Neural cell (in vitro differentiated cells): Measurements from ENCODE around the gene ATP2A1. TPM values are rescaled to one million over a fixed set of nuclear protein-coding genes. Genes with fewer than 3 reads are reported as not detected.

Experiments
- H2AFZ ChIP-seq: fragments of 200-600, 300-800 bp; sonication (generic), shearing (Covaris generic); 2 replicates; pipeline ENCODE4 v1.6.0; 2014; ENCODE audit warnings: low read depth, mild to moderate bottlenecking, antibody characterized with exemption, low read length, moderate library complexity
- H3F3A ChIP-seq: fragments of 200-600 bp; shearing (Covaris generic); 2 replicates; pipeline ENCODE4 v1.6.1; 2016; ENCODE audit warnings: mild to moderate bottlenecking, moderate library complexity, mixed read lengths, antibody characterized with exemption, low read length; ENCODE audit not compliant: insufficient read depth, poor library complexity, severe bottlenecking
- H3K27ac ChIP-seq: fragments of 200-600, 300-800 bp; sonication (generic), shearing (Covaris generic); 2 replicates; pipeline ENCODE4 v1.5.1; 2014; ENCODE audit warnings: mild to moderate bottlenecking, low read length, moderate library complexity
- H3K27me3 ChIP-seq: fragments of 300-800, 200-600 bp; sonication (generic), shearing (Covaris generic); 2 replicates; pipeline ENCODE4 v1.6.0; 2014; ENCODE audit warnings: mild to moderate bottlenecking, low read depth, low read length, moderate library complexity; ENCODE audit not compliant: insufficient read depth
- H3K36me3 ChIP-seq: fragments of 300-800, 200-600 bp; sonication (generic), shearing (Covaris generic); 2 replicates; pipeline ENCODE4 v1.5.1; 2014; ENCODE audit warnings: mild to moderate bottlenecking, antibody characterized with exemption, low read length, moderate library complexity; ENCODE audit not compliant: insufficient read depth
- H3K4me2 ChIP-seq: fragments of 300-800, 200-600 bp; sonication (generic), shearing (Covaris generic); 2 replicates; pipeline ENCODE4 v1.6.0; 2014; ENCODE audit warnings: mild to moderate bottlenecking, low read length
- H3K4me3 ChIP-seq: fragments of 300-800, 200-600 bp; sonication (generic), shearing (Covaris generic); 2 replicates; pipeline ENCODE4 v1.5.1; 2014; ENCODE audit warnings: mild to moderate bottlenecking, low read length, moderate library complexity
- H3K79me2 ChIP-seq: fragments of 200-600 bp; shearing (Covaris generic); replicated peaks from 2 replicates; pipeline ENCODE4 v1.6.0; 2014; ENCODE audit warnings: mild to moderate bottlenecking, low read length, moderate library complexity; ENCODE audit not compliant: insufficient read depth
- H3K9ac ChIP-seq: fragments of 300-800, 200-600 bp; sonication (generic), shearing (Covaris generic); 2 replicates; pipeline ENCODE4 v1.6.1; 2016; ENCODE audit warnings: mild to moderate bottlenecking, low read length, mixed read lengths
- H3K9me2 ChIP-seq: fragments of 200-600 bp; shearing (Covaris generic); 2 replicates; pipeline ENCODE4 v1.6.1; 2016; ENCODE audit warnings: mild to moderate bottlenecking, low read length, mixed read lengths; ENCODE audit not compliant: insufficient read depth
- H3K9me3 ChIP-seq: fragments of 200-600, 300-800 bp; sonication (generic), shearing (Covaris generic); 2 replicates; pipeline ENCODE4 v1.6.1; 2016; ENCODE audit warnings: mild to moderate bottlenecking, mixed run types, low read length, moderate library complexity, mixed read lengths
- H4K20me1 ChIP-seq: fragments of 200-600 bp; shearing (Covaris generic); 2 replicates; pipeline ENCODE4 v1.6.1; 2016; ENCODE audit warnings: mild to moderate bottlenecking, mixed run types; ENCODE audit not compliant: insufficient read depth
- CTCF ChIP-seq: fragments of 450-650 bp; IDR thresholded peaks from 2 replicates; pipeline ENCODE4 v1.5.1; 2014; ENCODE audit warnings: antibody characterized with exemption, mild to moderate bottlenecking, moderate library complexity; ENCODE audit not compliant: poor library complexity, severe bottlenecking
- EP300 ChIP-seq: fragments of 450-650 bp; conservative IDR thresholded peaks from 2 replicates; pipeline ENCODE4 v1.6.1; 2014; ENCODE audit warnings: antibody characterized with exemption, mild to moderate bottlenecking, moderate library complexity; ENCODE audit not compliant: poor library complexity, severe bottlenecking
- EZH2 ChIP-seq: fragments of 200-600, 300-800 bp; shearing (Covaris generic), sonication (generic); IDR thresholded peaks from 2 replicates; pipeline ENCODE4 v1.6.1; 2014; ENCODE audit warnings: antibody characterized with exemption, low read length, borderline replicate concordance, mild to moderate bottlenecking; ENCODE audit not compliant: insufficient read depth, poor library complexity, severe bottlenecking
- MXI1 ChIP-seq: fragments of 450-650 bp; conservative IDR thresholded peaks from 2 replicates; pipeline ENCODE4 v1.6.1; 2014; ENCODE audit warnings: antibody characterized with exemption, mild to moderate bottlenecking; ENCODE audit not compliant: poor library complexity, severe bottlenecking
- POLR2AphosphoS5 ChIP-seq: IDR thresholded peaks from 2 replicates; pipeline ENCODE4 v1.6.1; 2012
- RAD21 ChIP-seq: fragments of 450-650 bp; conservative IDR thresholded peaks from 2 replicates; pipeline ENCODE4 v1.6.1; 2014; ENCODE audit warnings: antibody characterized with exemption, mild to moderate bottlenecking, moderate library complexity
- REST ChIP-seq: IDR thresholded peaks from 2 replicates; pipeline ENCODE4 v1.6.1; 2012; ENCODE audit warnings: borderline replicate concordance
- SMC3 ChIP-seq: fragments of 450-650 bp; conservative IDR thresholded peaks from 2 replicates; pipeline ENCODE4 v1.6.1; 2014; ENCODE audit warnings: antibody characterized with exemption, mild to moderate bottlenecking, moderate library complexity; ENCODE audit not compliant: poor library complexity
- TAF1 ChIP-seq: IDR thresholded peaks from 2 replicates; pipeline ENCODE4 v1.6.1; 2012; ENCODE audit warnings: low read depth
- polyA plus RNA-seq: library from polyadenylated mRNA; depleted of rRNA; stranded (reverse); fragments of >200 nt; gene quantifications from 2 replicates; pipeline ENCODE4 v1.2.3, GENCODE V29; 2014

The ATP2A1 gene
- polyA plus RNA-seq, 1 donor from 2014 or later = 0.06 TPM

GRCh38 chr16:28930652-28931051, 52.4 kb downstream of the ATP2A1 start:
- Histone ChIP-seq H3K4me3 (no peak overlapping the region), H3F3A (no peaks in the 10 kb centered on the region), H2AFZ (no peak overlapping the region), H3K9ac (no peak overlapping the region), H3K4me2 (no peak overlapping the region), H3K27ac (no peak overlapping the region), H3K9me3 (no peaks in the 10 kb centered on the region), H3K27me3 (no peaks in the 10 kb centered on the region), H4K20me1 (no peaks in the 10 kb centered on the region), H3K9me2 (no peaks in the 10 kb centered on the region), H3K36me3 (no peaks in the 10 kb centered on the region), H3K79me2 (no peaks in the 10 kb centered on the region)
- no peak for TF ChIP-seq EP300
- TF ChIP-seq TAF1 = no peak
- no peak for TF ChIP-seq CTCF
- no peak for TF ChIP-seq RAD21
- TF ChIP-seq SMC3 = no peak
- TF ChIP-seq REST = no peak
- no peak for TF ChIP-seq EZH2
- no peak for TF ChIP-seq POLR2AphosphoS5
- TF ChIP-seq MXI1 = no peak

DNA sequence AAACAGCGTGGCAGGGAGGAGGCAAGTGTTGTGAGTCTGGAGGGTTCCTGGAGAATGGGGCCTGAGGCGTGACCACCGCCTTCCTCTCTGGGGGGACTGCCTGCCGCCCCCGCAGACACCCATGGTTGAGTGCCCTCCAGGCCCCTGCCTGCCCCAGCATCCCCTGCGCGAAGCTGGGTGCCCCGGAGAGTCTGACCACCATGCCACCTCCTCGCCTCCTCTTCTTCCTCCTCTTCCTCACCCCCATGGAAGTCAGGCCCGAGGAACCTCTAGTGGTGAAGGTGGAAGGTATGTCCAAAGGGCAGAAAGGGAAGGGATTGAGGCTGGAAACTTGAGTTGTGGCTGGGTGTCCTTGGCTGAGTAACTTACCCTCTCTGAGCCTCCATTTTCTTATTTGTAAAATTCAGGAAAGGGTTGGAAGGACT, 53.5 kb downstream of the ATP2A1 start, which contains the start of gene CD19:
TSS of gene CD19 (plus strand) at position 171 of the 425 bp plus-strand sequence. CDS start at position 201, 30 bp downstream.
- no peaks in the 10 kb centered on the region for H3K9me3 ChIP-seq
- H3K79me2 ChIP-seq = no peaks in the 10 kb centered on the region
- H2AFZ ChIP-seq = no peak within 1 kb of the TSS
- H3F3A ChIP-seq = no peaks in the 10 kb centered on the region
- H3K4me2 ChIP-seq = no peak within 1 kb of the TSS
- H3K36me3 ChIP-seq = no peaks in the 10 kb centered on the region
- H3K9ac ChIP-seq = no peak within 1 kb of the TSS
- H3K27me3 ChIP-seq = no peaks in the 10 kb centered on the region
- H3K27ac ChIP-seq = no peak within 1 kb of the TSS
- H4K20me1 ChIP-seq = no peaks in the 10 kb centered on the region
- no peaks in the 10 kb centered on the region for H3K9me2 ChIP-seq
- H3K4me3 ChIP-seq = no peak within 1 kb of the TSS
- TF ChIP-seq MXI1 (no peak), EZH2 (no peak), REST (no peak), CTCF (no peak), SMC3 (no peak), EP300 (no peak), POLR2AphosphoS5 (no peak), TAF1 (no peak), RAD21 (no peak)
